HG03097 (cell line): ENCODE data around the gene OR10H2.
"Not testable (repeated sequence)": the region's sequence is repeated elsewhere in the genome, so short reads cannot be mapped to it uniquely, and the experiment has no call there.

ENCODE experiments used
- ATAC-seq: cut with Tn5 transposase; IDR thresholded peaks from one replicate; pipeline ENCODE4 v1.9.1; 2021; ENCODE audit not compliant: unreplicated experiment, low FRiP score

The OR10H2 gene

GRCh38 chr19:15759962-15760565 is 32.2 kb downstream of the OR10H2 start:
- no peak for ATAC-seq

DNA sequence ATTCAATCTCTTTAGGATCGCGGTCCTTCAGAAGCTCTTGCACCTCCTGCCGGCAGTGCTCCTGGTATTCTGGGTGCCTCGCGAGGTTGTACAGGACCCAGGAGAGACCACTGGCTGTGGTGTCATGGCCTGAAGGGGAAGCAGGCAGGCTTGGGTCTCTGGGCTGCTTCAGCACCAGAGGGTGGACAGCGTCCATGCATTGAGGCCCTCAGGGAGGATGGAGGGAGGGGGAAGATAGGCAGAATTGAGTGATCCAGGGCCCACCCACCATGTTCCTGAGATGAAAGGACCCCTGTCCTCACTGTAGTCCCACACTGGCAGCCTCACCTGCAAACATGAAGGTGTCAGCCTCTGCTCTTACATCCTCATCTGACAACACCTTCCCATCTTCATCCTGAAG is 41.8 kb downstream of the OR10H2 start:
- ATAC-seq, result no peak

- not testable (repeated sequence) for ATAC-seq
These were observed 46.3 kb downstream of the OR10H2 start for GRCh38 chr19:15774159-15774558.

DNA sequence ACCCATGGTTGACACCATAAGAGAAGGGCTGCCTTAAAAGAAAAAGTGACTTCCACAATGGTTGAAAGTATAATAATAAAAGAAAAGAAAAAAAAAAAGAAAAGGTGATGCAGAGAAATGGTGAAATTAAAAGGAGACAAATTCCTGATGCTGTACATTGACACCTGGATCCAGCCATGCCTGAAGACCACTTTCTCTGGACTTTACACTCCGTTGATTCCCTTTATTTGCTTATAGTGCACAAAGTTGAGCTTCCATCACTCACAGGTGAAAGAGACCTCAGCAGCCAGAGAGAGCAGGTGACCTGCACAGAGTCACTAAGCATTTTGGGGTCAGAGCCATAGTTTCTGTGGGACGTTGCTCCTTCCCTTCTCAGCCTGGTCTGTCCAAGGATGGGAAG is 47.4 kb downstream of the OR10H2 start:
- ATAC-seq, result no peak

- no peak for ATAC-seq
These were observed 48.4 kb downstream of the OR10H2 start for GRCh38 chr19:15776264-15776663.

- ATAC-seq, result no peak
These were observed 49.5 kb downstream of the OR10H2 start for GRCh38 chr19:15776991-15777970.
